Measurements from ENCODE around the gene CEP83. TPM values are rescaled to one million over a fixed set of nuclear protein-coding genes. Genes with fewer than 3 reads are reported as not detected.

CEP83 gene
- total RNA-seq, 1 experiment from 2014 or later: 26.2 TPM

GRCh38 chr12:94304012-94304411 is 155.7 kb downstream of the CEP83 start (continued):
- TF ChIP-seq ATF2 (CRISPR knock-in tag; IDR thresholded peaks at IDR 0.05; ENCODE audit: borderline replicate concordance, low read depth): no peak
- TF ChIP-seq ELF4 (CRISPR knock-in tag; IDR thresholded peaks at IDR 0.05; ENCODE audit: low read depth): no peak

GRCh38 chr12:94299846-94300245 is 159.8 kb downstream of the CEP83 start:
- Mint-ChIP-seq H3K4me3 (no peak overlapping the region), H3K9me3 (no peaks in the 10 kb centered on the region), H3K27ac (no peak overlapping the region), H3K36me3 (peaks cover 5% of the 10 kb centered on the region; the same call in 1 of the 2 replicates), H3K4me1 (peaks cover 18% of the 10 kb centered on the region), H3K27me3 (ENCODE audit: low read depth) (no peaks in the 10 kb centered on the region)
- ATAC-seq (no peak), DNase-seq (ENCODE audit: low spot score) (no peak)
- TF ChIP-seq ZBTB21 (CRISPR knock-in tag; IDR thresholded peaks at IDR 0.05; ENCODE audit: borderline replicate concordance): no peak
- no peak for TF ChIP-seq TEAD4 (CRISPR knock-in tag; IDR thresholded peaks at IDR 0.05)
- no peak for TF ChIP-seq PREB (CRISPR knock-in tag; IDR thresholded peaks at IDR 0.05; ENCODE audit: borderline replicate concordance)
- TF ChIP-seq FOXP4 (CRISPR knock-in tag; IDR thresholded peaks at IDR 0.05): no peak
- TF ChIP-seq ZNF671 (CRISPR knock-in tag; IDR thresholded peaks at IDR 0.05): no peak
- TF ChIP-seq ESRRA (CRISPR knock-in tag; IDR thresholded peaks at IDR 0.05; ENCODE audit: borderline replicate concordance): no peak
- no peak for TF ChIP-seq E2F4 (CRISPR knock-in tag; IDR thresholded peaks at IDR 0.05; ENCODE audit: borderline replicate concordance, low read depth)
- no peak for TF ChIP-seq ATF6 (CRISPR knock-in tag; IDR thresholded peaks at IDR 0.05)
- TF ChIP-seq ZSCAN18 (CRISPR knock-in tag; IDR thresholded peaks at IDR 0.05): no peak
- TF ChIP-seq ZMAT4 (CRISPR knock-in tag; IDR thresholded peaks at IDR 0.05): no peak
- TF ChIP-seq ZNF263 (CRISPR knock-in tag; IDR thresholded peaks at IDR 0.05; ENCODE audit: low read depth): no peak
- TF ChIP-seq OVOL2 (CRISPR knock-in tag; IDR thresholded peaks at IDR 0.05; ENCODE audit: borderline replicate concordance): no peak
- TF ChIP-seq ZNF232 (CRISPR knock-in tag; IDR thresholded peaks at IDR 0.05): no peak
- no peak for TF ChIP-seq NR1H2 (CRISPR knock-in tag; IDR thresholded peaks at IDR 0.05)
- no peak for TF ChIP-seq NR3C1 (CRISPR knock-in tag; conservative IDR thresholded peaks at IDR 0.05; ENCODE audit: low read depth)
- ChIA-PET CTCF (no interaction called here), POLR2A (no interaction called here)
